Right atrium auricular region (tissue), 2 donors: ENCODE data around the gene RUVBL1. TPM values are rescaled to one million over a fixed set of nuclear protein-coding genes. Genes with fewer than 3 reads are reported as not detected.
A peak's percentile ranks its signal among the peaks of the same experiment; 100 is the strongest.

ENCODE experiments used
- DNase-seq: peaks from one replicate; pipeline ENCODE4 v3.0.0-alpha.2; 2019; ENCODE audit warnings: low spot score
- H3K27ac ChIP-seq, 2 donors: fragments of 200-600 bp; sonication (generic); 1 replicate in 1 of 2; 2 replicates in 1 of 2; pipeline ENCODE4 v1.5.1; 2016 to 2019
- H3K27me3 ChIP-seq, 2 donors: fragments of 200-600 bp; sonication (generic); one replicate each; pipeline versions ENCODE4 v1.5.1 to v1.6.0; 2017 to 2019
- H3K36me3 ChIP-seq: fragments of 200-600 bp; sonication (generic); one replicate; pipeline ENCODE4 v1.5.1; 2016
- H3K4me1 ChIP-seq, 2 donors: fragments of 200-600 bp; sonication (generic); one replicate each; pipeline versions ENCODE4 v1.5.1 to v1.6.0; 2017 to 2019
- H3K4me3 ChIP-seq, 2 donors: fragments of 200-600 bp; sonication (generic); 1 replicate in 1 of 2; 2 replicates in 1 of 2; pipeline ENCODE4 v1.5.1; 2017 to 2019; ENCODE audit warnings: mild to moderate bottlenecking in 1 of 2, moderate library complexity in 1 of 2
- H3K9me3 ChIP-seq, 2 donors: fragments of 200-600 bp; sonication (generic); one replicate each; pipeline ENCODE4 v1.5.1; 2019
- CTCF ChIP-seq, 2 donors: fragments of 200-600 bp; sonication (generic); IDR thresholded peaks; one replicate each; pipeline ENCODE4 v1.5.1; 2019; ENCODE audit warnings: antibody characterized with exemption in 2 of 2
- total RNA-seq, 2 donors: library from RNA; depleted of rRNA; stranded (reverse); fragments of >200 nt; gene quantifications; one replicate each; pipeline ENCODE4 v1.1.0, GENCODE V29; 2016

RUVBL1 gene
- total RNA-seq, 2 donors from 2014 or later = 20.9 to 31.0 TPM

- Histone ChIP-seq H3K27me3 (no peaks in the 10 kb centered on the region), H3K4me1 (peaks cover 0 to 20% of the 10 kb centered on the region in 2 donors), H3K9me3 (no peaks in the 10 kb centered on the region), H3K36me3 (no peaks in the 10 kb centered on the region), H3K27ac (no peak overlapping the region), H3K4me3 (no peak overlapping the region)
- TF ChIP-seq CTCF (IDR thresholded peaks at IDR 0.05) = no peak
- no peak for DNase-seq
Observed at GRCh38 chr3:128089135-128089534, 34.5 kb downstream of the RUVBL1 start.

- H3K9me3 ChIP-seq = no peaks in the 10 kb centered on the region
- no peaks in the 10 kb centered on the region for H3K27me3 ChIP-seq
- H3K4me3 ChIP-seq = no peak overlapping the region
- DNase-seq = no peak
- no peak for TF ChIP-seq CTCF (IDR thresholded peaks at IDR 0.05)
- H3K27ac ChIP-seq = peak overlapping the region; percentile 76 to 83
- H3K36me3 ChIP-seq = no peaks in the 10 kb centered on the region
- H3K4me1 ChIP-seq = peaks cover 0 to 59% of the 10 kb centered on the region in 2 donors
Observed at GRCh38 chr3:128084675-128085021, 39.0 kb downstream of the RUVBL1 start.

GRCh38 chr3:128083980-128084674, 39.5 kb downstream of the RUVBL1 start:
- Histone ChIP-seq H3K4me3 (no peak overlapping the region), H3K4me1 (peaks cover 0 to 65% of the 10 kb centered on the region in 2 donors), H3K9me3 (no peaks in the 10 kb centered on the region), H3K27me3 (no peaks in the 10 kb centered on the region), H3K36me3 (no peaks in the 10 kb centered on the region), H3K27ac (peak overlapping the region; percentile 76 to 83)
- no peak for DNase-seq
- TF ChIP-seq CTCF (IDR thresholded peaks at IDR 0.05) = no peak

- H3K36me3 ChIP-seq = no peaks in the 10 kb centered on the region
- peaks cover 0 to 69% of the 10 kb centered on the region in 2 donors for H3K4me1 ChIP-seq
- no peak for DNase-seq
- no peak overlapping the region for H3K4me3 ChIP-seq
- no peaks in the 10 kb centered on the region for H3K9me3 ChIP-seq
- no peaks in the 10 kb centered on the region for H3K27me3 ChIP-seq
- H3K27ac ChIP-seq = peak overlapping the region; percentile 76 to 83
- TF ChIP-seq CTCF (IDR thresholded peaks at IDR 0.05) = no peak
Observed at GRCh38 chr3:128083396-128083795, 40.2 kb downstream of the RUVBL1 start.

GRCh38 chr3:128082546-128082945, 41.1 kb downstream of the RUVBL1 start:
- Histone ChIP-seq H3K36me3 (no peaks in the 10 kb centered on the region), H3K27ac (peak overlapping the region; percentile 76 to 83), H3K27me3 (no peaks in the 10 kb centered on the region), H3K4me1 (peaks cover 0 to 78% of the 10 kb centered on the region in 2 donors), H3K9me3 (no peaks in the 10 kb centered on the region), H3K4me3 (no peak overlapping the region)
- no peak for DNase-seq
- no peak for TF ChIP-seq CTCF (IDR thresholded peaks at IDR 0.05)

GRCh38 chr3:128081846-128082245, 41.8 kb downstream of the RUVBL1 start:
- no peak for DNase-seq
- H3K27ac ChIP-seq = peak overlapping the region; percentile 67 to 83
- H3K9me3 ChIP-seq = no peaks in the 10 kb centered on the region
- no peaks in the 10 kb centered on the region for H3K27me3 ChIP-seq
- H3K4me1 ChIP-seq = peaks cover 0 to 84% of the 10 kb centered on the region in 2 donors
- TF ChIP-seq CTCF (IDR thresholded peaks at IDR 0.05) = no peak
- H3K36me3 ChIP-seq = no peaks in the 10 kb centered on the region
- H3K4me3 ChIP-seq = no peak overlapping the region
